NOMO-1 treated with DMSO at 0.1 percent for 48 hours (cell line): ENCODE results near the gene CILP2.
A peak's percentile ranks its signal among the peaks of the same experiment; 100 is the strongest.

ENCODE experiments used
- DNase-seq: peaks from one replicate; lab custom pipeline; 2025; ENCODE audit not compliant: unreplicated experiment; lab: John Stamatoyannopoulos, UW

The CILP2 gene

DNA sequence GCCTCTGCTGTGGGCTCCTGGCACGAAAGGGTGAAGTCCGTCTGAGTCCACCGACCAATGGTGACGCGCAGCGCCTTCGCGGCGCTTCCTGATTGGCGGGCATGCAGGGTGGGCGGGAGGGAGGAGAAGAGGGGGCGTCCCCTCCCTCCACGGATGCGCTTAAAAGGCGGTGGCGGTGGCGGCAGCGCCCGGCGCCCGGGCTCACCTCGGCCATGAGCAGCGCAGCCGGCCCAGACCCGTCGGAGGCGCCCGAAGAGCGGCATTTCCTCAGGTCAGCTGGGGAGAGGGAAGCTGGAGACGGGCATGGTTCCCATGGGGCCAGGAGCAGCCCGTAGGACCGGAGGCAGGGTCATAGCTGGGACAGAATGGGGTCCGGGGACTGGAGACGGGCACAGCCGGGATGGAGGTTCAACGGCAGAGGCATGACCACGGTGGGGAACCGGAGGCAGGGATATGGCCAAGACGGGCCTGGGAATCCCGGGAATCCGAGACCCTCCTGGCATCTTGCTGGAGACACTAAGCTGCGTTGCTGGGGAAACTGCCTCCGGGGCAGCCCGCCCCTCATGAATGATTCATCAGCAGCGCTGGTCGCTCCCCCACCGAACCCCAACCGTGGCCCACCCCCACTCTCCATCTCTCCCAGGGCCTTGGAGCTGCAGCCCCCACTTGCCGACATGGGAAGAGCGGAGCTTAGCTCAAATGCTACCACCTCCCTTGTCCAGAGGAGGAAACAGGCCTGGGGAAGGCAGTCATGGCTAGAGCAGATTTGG is 9.2 kb upstream of the CILP2 start, which contains the start of gene YJEFN3:
YJEFN3 (plus strand) TSS at position 191 of the 770 bp plus-strand sequence; CDS start at position 213, 22 bp downstream.
- no peak for DNase-seq

DNA sequence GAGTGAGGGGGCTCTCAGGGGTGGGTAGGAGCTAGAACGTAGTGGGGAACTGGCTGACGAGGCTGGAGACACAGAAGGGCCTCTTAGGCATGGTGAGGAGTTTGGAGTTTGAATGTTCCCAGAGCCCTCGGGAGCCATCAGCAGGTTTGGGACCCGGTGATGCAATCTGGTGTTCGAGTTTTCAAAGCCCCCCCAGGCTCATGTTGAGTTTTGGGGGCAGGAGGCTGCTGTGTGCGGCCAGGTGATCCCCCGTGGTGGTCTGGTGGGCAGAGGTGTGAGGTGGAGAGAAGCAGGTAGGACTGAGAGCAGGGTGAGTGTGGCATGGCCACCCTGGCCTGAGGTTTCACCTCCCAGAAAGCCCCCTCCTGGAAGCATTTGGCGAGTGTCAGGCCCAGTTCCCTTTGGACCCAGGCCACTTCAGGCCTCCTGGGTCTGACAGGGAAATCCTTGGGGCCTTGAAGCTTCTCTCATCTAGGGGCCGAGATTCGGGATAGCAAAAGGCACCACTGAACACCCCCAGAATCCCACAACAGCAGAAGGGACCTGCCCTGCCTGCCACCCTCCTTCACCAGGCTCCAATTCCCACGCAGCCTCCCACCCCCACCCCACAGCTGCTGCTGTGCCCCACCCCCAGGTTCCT is 8.2 kb upstream of the CILP2 start:
- DNase-seq: no peak

DNA sequence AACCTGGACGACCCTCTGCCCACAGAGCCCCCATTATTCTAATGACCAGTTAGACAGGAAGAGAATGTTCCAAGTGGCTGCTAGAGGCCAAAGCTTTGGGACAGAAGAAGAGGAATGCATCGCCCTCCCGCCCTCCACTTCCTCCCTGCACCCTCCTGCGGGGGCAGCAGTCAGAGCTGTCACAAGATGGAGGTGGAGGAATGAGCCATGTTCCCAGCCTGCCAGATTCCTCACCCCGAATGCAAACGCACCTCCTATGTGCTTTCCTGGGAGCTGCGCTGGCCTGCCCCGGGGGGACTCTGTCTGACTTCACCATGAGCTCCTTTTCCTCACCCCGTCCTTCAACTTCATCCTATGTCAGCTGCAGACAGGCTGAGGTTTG is 7.7 kb upstream of the CILP2 start:
- DNase-seq: no peak

DNA sequence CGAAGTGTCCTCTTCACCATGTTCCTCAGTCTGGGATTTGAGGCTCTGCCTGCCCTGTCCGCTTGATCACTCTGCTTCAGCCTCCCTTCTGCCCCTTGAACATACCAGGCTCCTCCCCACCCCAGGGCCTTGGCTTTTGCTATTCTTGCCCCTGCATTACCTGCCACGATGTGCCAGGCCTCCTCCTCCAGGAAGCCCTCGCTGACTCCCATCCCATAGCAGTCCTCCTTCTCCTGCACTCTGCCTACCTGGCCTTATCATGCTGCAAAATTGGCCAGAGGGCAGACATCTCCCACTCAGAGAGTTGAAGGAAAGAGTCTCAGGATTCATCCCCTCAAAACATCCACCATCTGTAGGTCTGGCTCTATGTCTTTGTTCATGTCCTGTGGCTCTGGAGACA is 7.2 kb upstream of the CILP2 start:
- DNase-seq: no peak

DNA sequence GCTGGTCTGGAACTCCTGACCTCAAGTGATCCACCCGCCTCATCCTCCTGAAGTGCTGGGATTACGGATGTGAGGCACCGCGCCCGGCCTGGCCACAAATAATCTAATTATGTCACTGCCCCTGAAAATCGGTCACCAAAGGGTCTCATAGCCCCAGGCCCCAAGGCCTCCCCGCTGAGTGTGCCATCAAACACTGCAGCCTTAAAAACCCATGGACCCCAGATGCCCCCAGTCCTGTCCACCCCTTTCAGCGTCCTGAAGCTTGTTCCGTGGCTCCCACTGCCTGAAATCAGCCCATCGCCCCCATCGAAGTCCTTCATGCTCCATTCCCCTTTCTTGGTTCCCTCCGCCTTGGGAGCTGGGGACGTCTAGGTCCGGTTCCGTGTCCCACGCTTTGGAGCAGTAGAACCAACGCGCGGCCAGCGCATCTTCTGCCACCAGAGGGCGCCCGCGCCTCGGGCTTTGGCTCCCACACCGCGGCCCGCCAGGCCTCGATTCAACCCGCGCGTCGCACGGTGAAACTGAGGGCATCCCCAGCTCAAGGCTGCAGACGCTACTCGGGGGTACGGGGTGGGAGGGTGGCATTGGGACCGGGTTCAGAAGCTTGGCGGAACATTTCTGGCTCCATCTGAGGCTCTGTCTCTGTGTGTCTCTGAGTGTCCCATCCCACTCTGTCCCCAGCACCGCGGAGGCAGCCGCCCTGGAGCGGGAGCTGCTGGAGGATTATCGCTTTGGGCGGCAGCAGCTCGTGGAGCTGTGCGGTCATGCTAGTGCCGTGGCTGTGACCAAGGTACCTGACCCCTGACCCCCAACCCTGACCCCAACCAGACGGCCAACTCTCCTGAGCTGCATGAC is 5.9 kb upstream of the CILP2 start:
- no peak for DNase-seq

DNA sequence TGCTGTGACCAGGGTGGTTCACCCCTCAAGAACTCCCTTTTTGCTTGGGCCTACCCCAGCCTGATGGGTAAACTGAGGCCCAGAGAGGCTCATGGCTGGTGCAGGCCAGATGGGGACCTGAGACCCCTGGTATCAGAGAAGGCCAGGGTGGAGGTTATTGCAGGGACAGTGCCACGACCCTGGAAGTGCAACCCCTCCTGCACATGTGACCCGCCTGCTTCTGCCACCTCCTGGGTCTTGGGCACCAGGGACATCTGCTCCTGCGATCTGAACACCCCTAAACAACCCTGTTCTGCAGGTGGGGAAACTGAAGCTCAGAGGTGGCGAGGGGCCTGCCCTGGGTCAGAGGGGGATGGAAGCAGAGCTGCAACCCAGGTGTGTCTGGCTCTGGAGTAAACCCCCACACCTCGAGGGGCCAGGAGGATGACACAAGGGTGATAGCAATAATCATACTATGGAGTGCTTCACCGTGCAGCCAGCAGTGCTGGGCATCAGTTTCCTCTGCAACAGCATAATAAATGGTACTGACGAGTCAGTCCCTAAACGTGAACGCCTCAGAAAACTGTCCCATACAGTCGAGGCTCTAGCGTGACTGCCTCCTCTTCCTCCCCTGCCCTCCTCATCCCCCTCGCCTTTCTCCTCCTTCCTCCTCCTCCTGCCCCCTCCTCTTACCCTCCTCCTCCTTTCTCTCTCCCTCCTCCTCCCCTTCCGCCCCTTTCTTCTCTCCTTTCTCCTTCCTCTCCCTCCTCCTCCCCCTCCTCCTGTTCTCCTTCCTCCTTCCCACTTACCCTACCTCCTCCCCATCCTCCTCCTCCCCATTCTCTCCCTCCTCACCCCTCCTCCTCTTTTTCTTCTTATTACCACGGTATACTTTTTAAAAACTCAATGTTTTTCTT is 5.0 kb upstream of the CILP2 start:
- DNase-seq: no peak

DNA sequence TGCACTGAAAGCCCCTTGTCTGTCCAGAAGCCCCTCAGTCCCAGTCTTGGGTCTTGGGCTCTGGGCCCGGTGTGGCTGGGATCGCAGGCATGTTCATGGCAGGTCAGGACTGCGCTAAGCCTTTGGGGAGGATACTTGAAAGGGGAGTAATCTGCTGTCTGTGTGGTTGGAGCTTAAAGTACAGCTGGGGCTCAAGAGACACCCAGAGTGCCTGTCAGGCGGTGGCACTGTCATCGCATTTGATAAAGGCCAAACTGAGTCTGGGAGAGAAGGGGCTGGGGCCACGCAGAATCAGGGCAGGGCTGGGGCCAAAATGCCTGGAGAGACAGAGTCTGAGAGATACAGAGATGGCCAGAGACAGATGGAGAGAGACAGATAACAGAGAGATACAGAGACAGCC is 4.2 kb upstream of the CILP2 start:
- no peak for DNase-seq

DNA sequence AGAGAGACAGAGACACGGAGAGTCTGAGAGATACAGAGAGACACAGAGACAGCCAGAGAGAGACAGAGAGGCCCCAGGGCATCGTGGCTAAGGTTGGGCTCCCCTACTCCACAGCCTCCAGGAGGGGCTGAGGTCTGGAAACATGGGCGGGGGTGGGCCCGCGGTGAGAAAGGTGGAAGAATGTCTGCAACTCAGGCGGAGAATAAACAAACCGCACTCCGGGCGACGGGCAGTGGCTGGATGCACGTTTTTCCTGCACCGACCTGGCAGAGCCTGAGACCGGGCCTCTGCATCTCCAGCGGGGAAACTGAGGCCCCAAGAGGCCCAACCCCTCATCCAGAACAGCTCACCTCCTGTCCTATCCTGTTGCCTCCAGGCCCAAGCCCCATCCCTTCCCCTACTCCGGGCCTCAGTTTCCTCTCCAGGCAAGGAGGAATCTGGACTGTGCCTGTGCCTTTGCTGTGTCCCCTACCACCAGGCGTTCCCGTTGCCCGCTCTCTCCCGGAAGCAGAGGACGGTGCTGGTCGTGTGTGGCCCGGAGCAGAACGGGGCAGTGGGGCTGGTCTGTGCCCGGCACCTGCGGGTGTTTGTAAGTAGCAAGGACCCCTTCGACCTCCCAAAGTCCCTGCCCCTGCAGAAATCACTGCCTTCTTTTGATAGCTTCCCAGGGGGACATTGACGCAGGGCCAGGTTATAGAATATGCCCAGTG is 3.4 kb upstream of the CILP2 start:
- no peak for DNase-seq

DNA sequence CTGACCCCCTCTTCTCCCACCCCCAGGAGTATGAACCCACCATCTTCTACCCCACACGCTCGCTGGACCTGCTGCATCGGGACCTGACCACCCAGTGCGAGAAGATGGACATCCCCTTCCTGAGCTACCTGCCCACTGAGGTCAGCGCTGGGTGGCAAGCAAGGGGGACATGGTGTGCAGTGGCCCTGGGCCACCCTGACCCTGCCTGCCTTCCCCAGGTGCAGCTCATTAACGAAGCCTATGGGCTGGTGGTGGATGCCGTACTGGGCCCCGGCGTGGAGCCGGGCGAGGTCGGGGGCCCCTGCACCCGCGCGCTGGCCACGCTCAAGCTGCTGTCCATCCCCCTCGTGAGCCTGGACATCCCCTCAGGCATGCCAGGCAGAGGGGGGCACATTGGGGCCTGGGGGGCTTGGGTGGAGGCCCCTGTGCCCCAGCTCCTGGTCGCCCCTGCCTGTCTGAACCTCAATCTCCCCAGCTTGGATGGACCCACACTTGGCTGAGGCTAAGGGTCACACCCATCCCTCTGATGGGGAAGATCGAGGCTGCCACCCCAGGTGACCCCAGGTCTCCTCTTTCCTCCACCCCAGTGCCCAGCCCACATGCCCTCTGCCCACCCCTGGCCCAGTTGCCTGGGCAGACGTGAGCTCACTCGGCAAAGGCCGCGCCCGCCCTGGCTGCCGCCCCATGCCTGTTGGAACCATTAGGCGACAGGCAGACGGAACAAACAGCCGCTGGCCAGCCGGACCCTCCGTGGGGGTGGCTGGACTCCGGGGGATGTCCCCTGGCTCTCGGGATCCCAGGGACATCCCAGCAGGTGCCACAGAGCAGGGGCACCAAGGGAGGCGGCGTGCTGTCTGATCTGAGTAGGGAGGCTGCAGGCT is 2.5 kb upstream of the CILP2 start:
- DNase-seq: no peak

DNA sequence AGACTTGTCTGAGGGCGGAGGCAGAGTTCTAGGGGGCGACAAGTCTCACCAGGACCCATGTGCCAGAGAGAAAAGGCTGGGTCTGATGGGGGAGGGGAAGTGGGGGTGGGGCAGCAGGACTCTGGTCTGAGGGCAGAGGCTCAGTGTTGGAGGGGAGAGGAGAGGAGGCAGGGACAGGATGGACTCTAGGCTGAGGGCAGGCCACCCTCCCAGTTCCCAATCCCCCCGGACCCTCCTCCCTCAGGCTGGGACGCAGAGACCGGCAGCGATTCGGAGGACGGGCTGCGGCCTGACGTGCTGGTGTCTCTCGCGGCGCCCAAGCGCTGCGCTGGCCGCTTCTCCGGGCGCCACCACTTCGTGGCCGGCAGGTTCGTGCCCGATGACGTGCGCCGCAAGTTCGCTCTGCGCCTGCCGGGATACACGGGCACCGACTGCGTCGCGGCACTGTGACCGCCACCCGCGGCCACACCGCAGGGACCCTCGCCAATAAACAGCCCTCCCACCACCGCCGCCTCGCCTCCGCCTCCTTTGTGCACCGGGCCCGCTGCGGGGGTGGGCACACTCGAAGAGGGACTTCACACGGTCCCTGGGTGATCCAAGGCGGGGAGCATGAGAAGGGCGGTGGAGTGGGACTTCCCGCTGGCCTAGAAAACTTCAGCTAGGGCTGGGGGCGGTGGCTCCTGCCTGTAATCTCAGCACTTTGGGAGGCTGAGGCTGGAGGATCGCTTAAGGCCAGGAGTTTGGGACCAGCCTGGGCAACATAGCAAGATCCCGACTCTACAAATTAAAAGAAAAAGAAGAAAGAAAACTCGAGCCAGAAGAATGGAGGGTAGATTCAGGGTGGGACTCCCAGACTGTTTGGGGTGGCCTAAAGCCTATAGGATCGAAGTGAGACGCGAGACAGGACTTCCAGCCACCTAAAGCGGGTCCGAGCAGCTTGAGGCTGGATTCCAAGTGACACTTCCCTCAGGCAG is 703 bp upstream of the CILP2 start:
- DNase-seq: no peak

DNA sequence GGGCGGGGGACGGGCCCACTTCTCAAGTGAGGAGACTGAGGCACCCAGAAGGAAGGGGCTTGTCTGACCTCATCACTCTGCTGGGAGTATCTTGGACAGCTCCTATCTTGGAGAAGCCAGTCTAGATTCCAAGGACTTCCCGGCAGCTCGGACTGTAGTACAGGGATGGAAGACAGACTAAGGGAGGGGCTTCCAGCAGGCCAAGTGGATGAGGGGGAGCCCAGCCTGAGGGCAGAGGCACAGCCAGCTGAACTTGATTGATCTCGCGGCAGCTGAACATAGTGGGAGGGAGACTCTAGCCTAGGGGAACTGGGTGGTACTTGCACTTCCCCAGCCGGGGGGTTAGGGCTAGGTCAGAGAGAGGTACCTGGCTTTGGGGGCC is 711 bp downstream of the CILP2 start:
- DNase-seq: no peak

DNA sequence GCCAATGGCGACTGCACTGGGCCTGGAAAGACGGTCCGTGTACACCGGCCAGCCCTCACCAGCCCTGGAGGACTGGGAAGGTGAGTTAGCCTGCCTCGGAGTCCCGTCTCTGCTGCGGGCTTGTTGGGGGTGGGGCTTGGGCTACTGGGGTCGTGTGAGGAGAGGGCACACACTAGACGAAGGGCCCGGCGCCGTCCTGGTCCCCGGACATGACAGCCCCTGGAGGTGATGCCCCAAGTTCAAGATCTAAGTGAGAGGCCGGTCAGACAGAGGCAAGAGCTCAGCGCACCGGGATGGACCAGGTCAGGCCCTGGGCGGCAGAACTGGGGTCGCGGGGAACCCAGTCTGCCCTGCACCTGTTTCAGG is 1.6 kb downstream of the CILP2 start:
- no peak for DNase-seq

DNA sequence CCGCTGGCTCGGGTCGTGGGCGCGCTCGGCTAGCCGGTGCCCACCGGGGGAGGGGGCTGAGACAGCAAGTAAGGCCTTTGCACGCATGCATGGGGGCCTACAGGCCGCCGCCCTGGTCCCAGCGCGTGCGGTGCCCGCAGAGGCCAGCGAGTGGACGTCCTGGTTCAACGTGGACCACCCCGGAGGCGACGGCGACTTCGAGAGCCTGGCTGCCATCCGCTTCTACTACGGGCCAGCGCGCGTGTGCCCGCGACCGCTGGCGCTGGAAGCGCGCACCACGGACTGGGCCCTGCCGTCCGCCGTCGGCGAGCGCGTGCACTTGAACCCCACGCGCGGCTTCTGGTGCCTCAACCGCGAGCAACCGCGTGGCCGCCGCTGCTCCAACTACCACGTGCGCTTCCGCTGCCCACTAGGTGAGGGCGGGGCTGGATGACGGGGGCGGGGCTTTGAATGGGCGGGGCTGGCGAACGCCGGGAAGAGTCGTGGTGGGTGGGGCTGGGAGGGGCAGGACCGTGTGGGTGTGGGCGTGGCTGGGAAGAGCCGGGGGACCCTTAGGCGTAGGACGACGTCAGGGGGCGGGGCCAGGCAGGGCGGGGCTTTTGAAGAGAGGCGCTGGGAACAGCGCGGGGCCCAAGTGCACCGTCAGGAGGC is 2.1 kb downstream of the CILP2 start:
- no peak for DNase-seq

DNA sequence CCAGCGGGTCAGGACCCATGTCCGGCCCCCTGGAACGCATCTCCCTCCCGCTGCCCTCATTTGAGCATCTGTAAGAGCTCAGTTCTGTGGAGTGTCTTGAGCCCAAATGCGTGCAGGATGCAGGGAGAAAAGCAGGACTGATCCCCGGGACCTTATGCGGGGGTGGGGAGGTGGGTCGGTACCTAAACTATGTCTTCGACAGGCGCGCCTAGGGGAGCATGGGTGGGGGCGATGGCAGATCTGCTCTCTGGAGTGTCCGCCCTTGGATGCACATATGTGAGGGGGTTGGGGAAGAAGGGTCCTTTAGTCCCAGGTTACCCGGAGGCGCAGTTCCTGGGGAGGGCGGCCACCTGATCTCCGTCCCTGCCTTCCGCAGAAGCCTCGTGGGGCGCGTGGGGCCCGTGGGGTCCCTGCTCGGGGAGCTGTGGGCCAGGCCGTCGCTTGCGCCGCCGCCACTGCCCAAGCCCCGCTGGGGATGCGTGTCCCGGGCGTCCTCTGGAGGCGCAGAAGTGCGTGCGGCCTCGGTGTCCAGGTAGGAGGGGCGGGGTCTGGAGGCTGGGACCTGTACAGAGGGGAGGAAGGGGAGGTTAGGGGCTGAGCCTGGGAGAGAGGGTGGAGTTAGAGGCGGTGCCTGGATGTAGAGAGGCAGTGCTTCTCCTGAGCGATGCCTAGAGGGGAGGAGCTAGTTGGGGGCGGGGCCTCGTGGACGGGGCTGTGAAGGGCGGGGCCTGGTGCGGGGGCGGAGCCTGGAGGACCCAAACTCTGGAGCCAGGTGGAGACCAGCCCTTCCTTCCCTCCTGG is 2.9 kb downstream of the CILP2 start:
- no peak for DNase-seq

DNA sequence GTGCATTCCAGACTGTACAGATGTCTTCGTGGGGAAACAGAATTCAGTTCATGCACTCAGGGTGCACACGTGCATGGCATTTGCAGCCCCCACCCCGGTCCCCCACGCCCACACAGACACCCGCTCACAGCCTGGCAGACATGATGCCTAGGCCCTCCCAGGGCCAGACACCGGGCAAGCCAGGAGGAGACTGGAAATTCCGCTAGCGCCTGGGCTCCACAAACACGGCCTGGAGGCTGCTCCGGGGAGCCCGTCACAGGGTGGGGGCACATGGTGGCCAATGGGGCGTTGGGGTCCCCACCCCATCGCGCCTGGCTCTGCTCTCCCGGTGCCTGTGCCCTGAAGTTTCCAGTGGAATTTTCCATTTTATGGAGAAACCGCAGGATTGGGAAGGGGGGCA is 3.6 kb downstream of the CILP2 start:
- no peak for DNase-seq

DNA sequence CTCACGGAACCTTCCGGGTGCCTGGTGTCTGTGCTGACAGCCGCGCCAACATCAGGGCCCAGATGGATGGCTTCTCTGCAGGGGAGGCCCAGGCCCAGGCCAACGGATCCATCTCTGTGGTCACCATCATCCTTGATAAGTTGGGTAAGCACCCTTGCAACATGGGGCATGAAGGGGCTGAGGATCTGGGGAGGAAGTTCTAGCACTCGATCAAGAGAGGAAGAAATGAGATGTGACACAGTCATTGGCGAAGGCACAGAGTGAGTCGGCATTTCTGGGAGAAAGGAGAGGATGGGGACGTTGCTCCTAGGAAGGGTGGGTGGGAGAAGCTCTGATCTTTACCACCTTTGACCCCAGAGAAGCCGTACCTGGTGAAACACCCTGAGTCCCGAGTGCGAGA is 4.4 kb downstream of the CILP2 start:
- peak; percentile 62 for DNase-seq

DNA sequence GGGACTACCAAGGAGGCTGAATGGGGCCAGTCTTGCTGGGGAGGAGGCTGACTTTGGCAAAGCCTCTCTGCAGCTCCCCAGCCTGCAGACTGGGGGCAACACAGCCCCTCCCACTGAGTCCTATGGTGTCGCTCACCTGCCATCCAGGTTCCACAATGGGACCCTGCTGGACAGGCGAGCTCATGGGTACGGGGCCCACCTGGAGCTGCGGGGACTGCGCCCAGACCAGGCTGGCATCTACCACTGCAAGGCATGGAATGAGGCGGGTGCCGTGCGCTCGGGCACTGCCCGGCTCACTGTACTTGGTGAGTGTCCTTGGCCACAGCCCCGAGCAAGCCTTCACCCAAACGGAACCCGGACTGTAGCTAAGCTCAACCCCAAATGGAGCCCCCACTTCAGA is 5.0 kb downstream of the CILP2 start:
- DNase-seq: no peak
